Heart left ventricle (tissue), 16 donors: ENCODE data around the gene CAPS. TPM values are rescaled to one million over a fixed set of nuclear protein-coding genes. Genes with fewer than 3 reads are reported as not detected.

Experiments used
- ATAC-seq, 4 donors: fragments of 200-7000 bp; cut with Tn5 transposase; one replicate each; pipeline ENCODE4 v1.9.1; 2020 to 2022; ENCODE audit warnings: moderate library complexity in 4 of 4, mild to moderate bottlenecking in 3 of 4, moderate number of reproducible peaks in 1 of 4
- DNase-seq, 5 donors: peaks; one replicate each; pipeline ENCODE4 v3.0.0-alpha.2; 2020
- H3K27ac ChIP-seq, 12 donors: fragments of 200-600 bp; sonication (generic) in 4 of 12; one replicate each; pipeline versions ENCODE4 v1.5.0 to v1.8.0; 2016 to 2022; ENCODE audit warnings: mild to moderate bottlenecking in 2 of 12
- H3K27me3 ChIP-seq, 9 donors: fragments of 200-600 bp; sonication (generic) in 2 of 9; one replicate each; pipeline versions ENCODE4 v1.5.1 to v1.8.0; 2016 to 2022; ENCODE audit warnings: mild to moderate bottlenecking in 3 of 9
- H3K36me3 ChIP-seq, 9 donors: fragments of 200-600 bp; sonication (generic) in 2 of 9; one replicate each; pipeline versions ENCODE4 v1.5.0 to v1.8.0; 2018 to 2022; ENCODE audit warnings: mild to moderate bottlenecking in 2 of 9
- H3K4me1 ChIP-seq, 12 donors: fragments of 200-600 bp; sonication (generic) in 4 of 12; one replicate each; pipeline versions ENCODE4 v1.5.0 to v1.8.0; 2016 to 2022; ENCODE audit warnings: mild to moderate bottlenecking in 3 of 12
- H3K4me3 ChIP-seq, 12 donors: fragments of 200-600 bp; sonication (generic) in 4 of 12; one replicate each; pipeline versions ENCODE4 v1.5.0 to v1.8.0; 2017 to 2022; ENCODE audit warnings: mild to moderate bottlenecking in 9 of 12, moderate library complexity in 4 of 12
- H3K9me3 ChIP-seq, 12 donors: fragments of 200-600 bp; sonication (generic) in 4 of 12; one replicate each; pipeline versions ENCODE4 v1.5.0 to v1.8.0; 2016 to 2022; ENCODE audit warnings: mild to moderate bottlenecking in 1 of 12
- POLR2A ChIP-seq, 2 donors: fragments of 450-650 bp; IDR thresholded peaks; one replicate each; pipeline ENCODE4 v1.6.1; 2017; ENCODE audit warnings: antibody characterized with exemption in 2 of 2, mild to moderate bottlenecking in 2 of 2, moderate library complexity in 2 of 2
- WGBS, 4 donors: extraction: QIAGEN DNeasy Blood & Tissue Kit in 2 of 4; methylation state at CpG; one replicate each; pipeline versions ENCODE4 v1.1.5 to v1.1.7; 2013 to 2018; 5-methylcytosine and 5-hydroxymethylcytosine counted together
- intact Hi-C, 10 donors: fragments of 100-400 bp; cut with DNase I; formaldehyde crosslinking; loops; one replicate each; pipeline versions ENCODE4 v1.11.1 to v1.14.2; 2022
- polyA plus RNA-seq, 2 donors: library from polyadenylated mRNA; stranded (reverse); fragments of 200-250 nt; gene quantifications; one replicate each; pipeline ENCODE4 v1.2.3, GENCODE V29; 2013
- total RNA-seq, 9 donors: library from RNA; depleted of rRNA in 2 of 9; stranded (reverse); fragments of >200 nt in 2 of 9; fragmentation: NEBNext Ultra II Directional in 3 of 9; extraction: Animal tissue kit (Norgen Biotek cat#: 25700) in 3 of 9; gene quantifications; one replicate each; pipeline versions ENCODE4 v1.1.0 to v1.2.4, GENCODE V29; 2016 to 2023
- TF ChIP-seq, protein P1 (sequence below), 12 donors: fragments of 200-600 bp; sonication (generic) in 4 of 12; IDR thresholded peaks; one replicate each; pipeline versions ENCODE4 v1.5.0 to v1.8.0; 2018 to 2022; ENCODE audit warnings: antibody characterized with exemption in 12 of 12, mild to moderate bottlenecking in 5 of 12
- donor health status: ischemic (EF 13 %, LVEDD 7.1; RV severe dilation, severe dysfunction).
- donor health status: healthy with polysubstance abuse.
- donor health status: DM: no; HTN: yes; CAD: no.
- donor health status: DM: no; HTN: no; CAD: no.
- donor health status: ischemic (EF 25% LVEDD 6.9; RV normal size, moderate dysfunction).
- donor health status: ischemic (EF 25% LVEDD 5.7; RV mildly dilated, moderate dysfunction).
- donor health status: healthy.
- donor health status: DM: yes; HTN: yes; CAD: no.
- donor health status: ischemic (EF 35%, LVEDD 5.7; RV mildly dilated, moderate dysfunction).
- donor health status: nonischemic (EF 11% LVEDD 7.7; RV severe dilation, severe dysfunction).
- donor health status: DM: yes; HTN: yes; CAD: no.
- donor health status: PGD.
- donor health status: ischemic (EF 29% LVEDD 5.4; RV normal size, mild dysfunction).
- donor health status: nonischemic (EF 23%, LVEDD 6.1; RV moderate dilation, normal function).

The CAPS gene
- total and polyA plus RNA-seq, 11 donors: 1.2 to 6.2 (median 3.3) TPM

GRCh38 chr19:5903056-5903623, 10.9 kb upstream of the CAPS start:
- H3K9me3 ChIP-seq: no peaks in the 10 kb centered on the region
- H3K4me1 ChIP-seq: peaks cover 4 to 38% (median 23%) of the 10 kb centered on the region in 12 donors
- H3K4me3 ChIP-seq: peak overlapping the region; percentile 61 to 98 (median 86)
- intact Hi-C loops: loop anchor here in 4 of 10 donors (5.0 to 10.0 kb wide), 4 partner anchors 72 to 472 kb away; partner anchors contain the start of genes RANBP3 (in 2 of the 4), ALKBH7 (in 1 of the 4), PSPN (in 1 of the 4) and RPL36 (in 1 of the 4)
- 0 to 1% (median 1%) methylated on average over 27 of the region's 27 CpGs for WGBS, 4 donors
- no peak for ATAC-seq
- DNase-seq: no peak
- TF ChIP-seq POLR2A (IDR thresholded peaks at IDR 0.05): no peak
- TF ChIP-seq, protein P1, sequence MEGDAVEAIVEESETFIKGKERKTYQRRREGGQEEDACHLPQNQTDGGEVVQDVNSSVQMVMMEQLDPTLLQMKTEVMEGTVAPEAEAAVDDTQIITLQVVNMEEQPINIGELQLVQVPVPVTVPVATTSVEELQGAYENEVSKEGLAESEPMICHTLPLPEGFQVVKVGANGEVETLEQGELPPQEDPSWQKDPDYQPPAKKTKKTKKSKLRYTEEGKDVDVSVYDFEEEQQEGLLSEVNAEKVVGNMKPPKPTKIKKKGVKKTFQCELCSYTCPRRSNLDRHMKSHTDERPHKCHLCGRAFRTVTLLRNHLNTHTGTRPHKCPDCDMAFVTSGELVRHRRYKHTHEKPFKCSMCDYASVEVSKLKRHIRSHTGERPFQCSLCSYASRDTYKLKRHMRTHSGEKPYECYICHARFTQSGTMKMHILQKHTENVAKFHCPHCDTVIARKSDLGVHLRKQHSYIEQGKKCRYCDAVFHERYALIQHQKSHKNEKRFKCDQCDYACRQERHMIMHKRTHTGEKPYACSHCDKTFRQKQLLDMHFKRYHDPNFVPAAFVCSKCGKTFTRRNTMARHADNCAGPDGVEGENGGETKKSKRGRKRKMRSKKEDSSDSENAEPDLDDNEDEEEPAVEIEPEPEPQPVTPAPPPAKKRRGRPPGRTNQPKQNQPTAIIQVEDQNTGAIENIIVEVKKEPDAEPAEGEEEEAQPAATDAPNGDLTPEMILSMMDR (IDR thresholded peaks at IDR 0.05): no peak
- H3K27me3 ChIP-seq: no peaks in the 10 kb centered on the region
- peaks cover 0 to 12% (median 8%) of the 10 kb centered on the region in 9 donors for H3K36me3 ChIP-seq
- H3K27ac ChIP-seq: peak overlapping the region; percentile 57 to 95 (median 91)

GRCh38 chr19:5903624-5904351, 10.3 kb upstream of the CAPS start, which contains the start of gene NDUFA11:
TSS of gene NDUFA11 (minus strand) at chr19:5903790. CDS start at chr19:5903708, 82 bp downstream.
- intact Hi-C loops: loop anchor here in 4 of 10 donors (1.0 to 10.0 kb wide), 6 partner anchors 51 to 471 kb away; partner anchors contain the start of genes RANBP3 (in 3 of the 4), ALKBH7 (in 1 of the 4), PSPN (in 1 of the 4) and RPL36 (in 1 of the 4)
- peak; percentile 82 to 84 (median 84) for ATAC-seq
- peak within 1 kb of the TSS; percentile 57 to 95 (median 91) for H3K27ac ChIP-seq
- H3K9me3 ChIP-seq: no peaks in the 10 kb centered on the region
- peak; percentile 50 to 86 for TF ChIP-seq POLR2A (IDR thresholded peaks at IDR 0.05)
- TF ChIP-seq, protein P1 (IDR thresholded peaks at IDR 0.05): no peak
- no peaks in the 10 kb centered on the region for H3K27me3 ChIP-seq
- H3K36me3 ChIP-seq: peaks cover 0 to 16% (median 9%) of the 10 kb centered on the region in 9 donors
- peak within 1 kb of the TSS; percentile 61 to 98 (median 86) for H3K4me3 ChIP-seq
- H3K4me1 ChIP-seq: peaks cover 4 to 38% (median 23%) of the 10 kb centered on the region in 12 donors
- DNase-seq: peak; percentile 97 to 99 (median 98)
- 0% methylated on average over 34 to 57 of the region's 57 CpGs for WGBS, 4 donors

GRCh38 chr19:5904352-5905113, 9.5 kb upstream of the CAPS start, which contains the start of gene VMAC:
TSS of gene VMAC (plus strand) at chr19:5904872. CDS start at chr19:5904891, 19 bp downstream.
- Histone ChIP-seq H3K27me3 (no peaks in the 10 kb centered on the region), H3K27ac (peak within 1 kb of the TSS; percentile 57 to 95 (median 91)), H3K36me3 (peaks cover 0 to 23% (median 16%) of the 10 kb centered on the region in 9 donors), H3K4me3 (peak within 1 kb of the TSS; percentile 61 to 98 (median 86)), H3K9me3 (no peaks in the 10 kb centered on the region), H3K4me1 (peaks cover 4 to 38% (median 23%) of the 10 kb centered on the region in 12 donors)
- DNase-seq (peak; percentile 100), ATAC-seq (peak; percentile 84 to 91 (median 90))
- intact Hi-C loops: loop anchor here in 4 of 10 donors (1.0 to 10.0 kb wide), 6 partner anchors 50 to 470 kb away; partner anchors contain the start of genes RANBP3 (in 3 of the 4), ALKBH7 (in 1 of the 4), PSPN (in 1 of the 4) and RPL36 (in 1 of the 4)
- WGBS, 4 donors: 0 to 1% (median 0%) methylated on average over 39 to 61 of the region's 61 CpGs
- peak in 1 of 2 donors; percentile 70 for TF ChIP-seq POLR2A (IDR thresholded peaks at IDR 0.05)
- TF ChIP-seq, protein P1 (IDR thresholded peaks at IDR 0.05): no peak
